NCI-H226 (cell line): ENCODE measurements around the gene EPB42.

Experiments
- DNase-seq: peaks from one replicate; pipeline ENCODE4 v3.0.0-alpha.2; 2015

The EPB42 gene

DNA sequence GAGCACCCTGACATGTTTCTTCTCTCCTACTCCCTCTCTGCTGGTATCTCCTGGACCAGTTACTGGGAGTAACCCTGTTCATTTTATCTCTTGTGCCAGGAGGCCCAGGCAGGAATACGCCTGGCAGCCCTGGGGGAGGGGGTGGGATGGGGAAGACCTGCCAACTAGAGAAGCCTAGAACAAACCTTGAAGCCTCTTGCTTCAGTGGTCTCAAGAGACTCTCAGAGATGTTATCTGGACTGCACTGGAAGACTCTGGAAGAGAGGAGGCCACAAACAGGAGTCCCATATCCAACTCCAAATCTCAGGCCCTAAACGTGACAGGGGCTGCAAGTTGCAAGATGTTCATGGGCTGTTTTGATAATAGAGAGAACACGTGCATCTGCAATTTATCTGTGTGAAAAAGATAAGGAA, at the start of gene EPB42:
Gene EPB42, minus strand, starts transcription at position 28 of the 413 bp plus-strand sequence. CDS start 193 bp downstream, outside the sequence.
- DNase-seq, result no peak

DNA sequence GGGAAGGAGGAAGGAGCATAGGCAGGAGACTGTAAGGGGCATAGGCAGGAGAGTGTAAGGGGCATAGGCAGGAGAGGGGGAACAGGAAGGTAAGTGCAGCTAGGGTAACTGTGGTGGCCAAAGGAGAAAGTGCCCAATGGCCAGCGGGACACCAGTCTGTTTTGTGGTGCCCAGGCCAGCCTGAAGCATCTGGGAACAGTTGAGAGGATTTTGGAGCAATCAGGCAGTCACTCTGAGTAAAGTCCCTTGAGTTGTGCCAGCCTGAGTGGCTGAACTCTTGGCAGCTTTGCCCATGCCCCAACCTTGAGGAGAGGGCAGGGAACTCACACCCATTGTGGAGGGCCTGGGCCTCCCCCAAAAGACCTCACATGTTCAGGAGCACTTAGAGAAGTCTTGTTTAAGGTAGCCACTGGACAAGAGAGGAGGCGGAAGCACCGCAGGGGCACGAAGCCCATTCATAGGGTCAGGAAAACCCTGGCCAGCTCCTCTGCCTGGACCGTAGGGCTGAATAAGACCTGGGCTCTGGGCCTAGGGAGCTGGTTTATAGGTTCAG, 49.4 kb upstream of the EPB42 start:
- DNase-seq, result no peak

DNA sequence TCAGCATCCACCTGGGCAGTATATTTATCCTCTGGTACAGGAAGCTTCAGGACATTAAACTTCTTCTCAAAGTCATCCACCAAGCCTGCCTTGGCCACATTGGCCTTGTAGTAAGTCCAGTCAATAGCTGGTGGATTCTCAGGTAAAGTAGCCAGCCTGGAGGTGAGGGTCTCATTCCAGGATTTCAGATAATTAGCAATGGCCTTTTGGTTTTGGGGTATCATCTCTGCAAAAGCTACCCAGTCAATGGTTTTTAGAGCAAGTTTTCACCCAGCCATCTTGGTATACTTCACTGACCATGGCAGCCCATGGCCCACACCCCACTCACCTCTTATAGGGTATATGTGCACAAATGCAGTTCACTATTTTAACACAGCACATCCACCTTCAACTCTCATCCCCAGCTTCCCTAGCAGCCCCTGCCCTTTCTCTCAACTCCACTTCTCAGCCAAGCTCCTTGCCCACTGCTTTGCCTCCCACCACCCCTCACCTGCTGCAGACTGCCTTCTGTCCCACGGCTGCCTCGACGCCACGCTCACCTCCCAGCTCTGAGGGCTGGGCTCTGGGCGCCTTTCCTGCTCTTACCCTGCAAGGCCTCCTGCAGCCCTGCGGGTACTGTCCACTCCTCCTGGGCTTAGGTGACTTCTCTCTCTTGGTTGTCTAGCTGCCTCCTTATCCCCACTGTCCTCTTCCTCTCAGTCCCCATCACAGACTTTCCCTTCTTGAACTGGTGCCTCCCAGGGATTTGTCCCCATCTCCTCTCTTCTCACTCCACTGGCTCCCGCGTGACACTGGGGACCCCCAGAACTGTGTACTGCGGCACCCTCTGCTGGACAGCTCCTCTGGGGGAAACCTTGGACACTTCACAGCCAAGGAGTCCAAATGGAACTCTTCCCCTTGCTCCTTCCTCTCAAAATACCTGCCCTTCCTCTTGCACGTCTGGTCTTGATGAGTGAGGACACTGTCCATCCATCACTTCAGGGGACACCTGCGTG, 47.6 kb upstream of the EPB42 start:
- no peak for DNase-seq

DNA sequence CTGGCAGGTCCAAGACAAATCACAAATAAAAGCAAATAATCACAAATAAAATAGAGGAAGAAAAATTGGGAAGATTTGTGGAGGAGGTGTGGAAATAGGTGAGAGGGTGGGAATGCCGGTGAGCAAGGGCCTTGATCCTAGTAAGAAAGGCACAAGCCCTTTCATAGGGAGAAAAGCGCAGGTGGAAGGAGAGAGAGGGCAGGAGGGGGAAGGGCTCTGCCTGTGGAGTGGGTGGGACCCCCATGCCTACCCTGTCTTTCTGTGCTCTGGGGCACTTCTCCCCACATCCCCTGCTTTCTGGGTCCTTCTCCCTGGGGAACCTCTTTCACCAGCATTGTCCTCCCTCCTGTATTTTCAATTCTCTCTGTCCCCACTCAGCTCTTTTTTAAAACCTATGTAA, 46.6 kb upstream of the EPB42 start:
- DNase-seq, result no peak

DNA sequence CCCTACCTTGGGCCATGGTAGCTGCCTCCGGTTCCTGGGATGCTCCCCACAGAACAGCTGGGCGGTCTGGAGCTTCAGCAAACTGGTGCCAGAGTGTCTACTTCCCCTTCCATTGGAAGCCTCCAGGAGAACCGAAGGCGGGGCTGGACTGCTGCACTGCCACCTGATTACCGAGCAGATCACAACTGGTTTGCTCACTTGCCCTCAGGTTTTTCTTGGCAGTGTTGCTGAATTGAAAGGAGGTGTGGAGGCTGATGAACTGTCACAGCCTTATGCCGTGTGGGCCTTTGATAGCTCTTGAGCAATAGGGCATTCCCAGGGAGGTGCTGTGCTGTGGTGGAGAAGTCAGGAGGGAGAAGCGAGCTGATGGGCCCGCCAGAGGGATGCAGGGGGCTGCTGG, 46.0 kb upstream of the EPB42 start, which contains the start of gene TGM5:
Gene TGM5, minus strand, starts transcription at position 95 of the 400 bp plus-strand sequence. Its CDS starts 79 bp downstream, at position 16.
- DNase-seq, result no peak

DNA sequence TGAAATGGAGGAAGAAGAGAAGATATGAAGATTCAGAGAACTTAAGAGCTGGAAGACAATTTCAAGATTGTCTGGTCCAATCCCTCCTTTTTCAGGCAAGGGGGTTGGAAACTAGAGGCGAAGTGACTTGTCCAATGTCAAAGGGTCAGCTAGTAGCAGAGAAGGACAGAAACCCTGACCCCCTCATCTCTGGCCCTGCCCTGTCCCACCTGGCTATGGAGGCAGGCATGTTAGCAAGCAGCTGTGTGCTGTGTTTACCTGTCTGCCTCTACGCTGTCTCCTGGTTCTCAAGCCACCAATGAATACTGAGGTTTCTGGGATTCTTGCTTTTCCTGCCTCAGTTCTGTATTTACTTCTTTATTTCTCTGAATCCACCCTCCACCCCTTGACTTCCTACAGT, 45.6 kb upstream of the EPB42 start:
- no peak for DNase-seq

DNA sequence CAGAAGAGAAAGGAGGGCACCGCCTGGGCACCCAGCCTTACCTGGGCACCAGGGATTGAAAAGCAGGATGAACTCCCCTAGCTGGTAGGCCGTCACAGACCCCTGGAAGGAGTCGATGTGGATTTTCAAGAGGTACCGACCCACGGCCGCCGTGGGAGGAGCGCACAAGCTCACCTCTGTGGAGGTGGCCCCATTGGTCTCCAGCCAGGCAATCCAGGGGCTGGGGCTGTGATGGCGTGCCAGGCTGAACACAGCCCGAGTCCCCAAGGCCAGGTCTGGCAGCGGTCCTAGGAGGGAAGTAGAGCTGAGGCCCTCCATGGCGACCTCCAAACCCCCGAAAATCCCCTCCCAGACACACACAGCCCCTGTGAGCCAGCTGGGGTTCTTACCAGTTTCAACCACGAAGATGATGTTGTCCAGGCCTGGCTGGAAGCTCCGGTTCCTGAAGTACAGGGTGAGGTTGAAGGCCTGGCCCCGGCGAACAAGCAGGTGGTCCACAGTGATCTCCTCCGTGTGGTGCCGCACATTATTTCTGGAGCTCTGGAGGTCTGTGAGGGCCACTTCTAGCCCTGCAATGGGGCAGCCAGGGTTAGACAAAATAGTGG, 39.3 kb upstream of the EPB42 start:
- DNase-seq, result no peak

DNA sequence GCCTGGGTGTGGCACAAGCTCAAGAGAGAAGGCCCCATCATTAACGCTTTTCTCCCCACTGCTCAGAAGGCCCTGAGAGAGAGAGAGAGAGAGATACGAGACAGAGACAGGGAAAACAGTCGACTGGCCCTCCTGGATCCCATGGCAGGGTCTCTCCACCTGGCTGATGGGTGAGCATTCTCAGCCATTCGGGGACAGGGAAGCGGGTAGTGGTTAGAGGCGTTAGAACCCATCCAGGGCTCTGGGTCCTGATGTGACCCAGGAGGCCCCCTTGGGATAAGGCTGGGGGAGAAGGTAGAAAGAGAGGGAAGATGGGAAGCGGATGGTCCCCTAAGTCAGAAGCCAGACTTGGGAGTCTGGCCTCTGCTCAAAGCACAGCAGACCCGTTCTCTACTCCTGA, 38.0 kb upstream of the EPB42 start:
- DNase-seq, result no peak

DNA sequence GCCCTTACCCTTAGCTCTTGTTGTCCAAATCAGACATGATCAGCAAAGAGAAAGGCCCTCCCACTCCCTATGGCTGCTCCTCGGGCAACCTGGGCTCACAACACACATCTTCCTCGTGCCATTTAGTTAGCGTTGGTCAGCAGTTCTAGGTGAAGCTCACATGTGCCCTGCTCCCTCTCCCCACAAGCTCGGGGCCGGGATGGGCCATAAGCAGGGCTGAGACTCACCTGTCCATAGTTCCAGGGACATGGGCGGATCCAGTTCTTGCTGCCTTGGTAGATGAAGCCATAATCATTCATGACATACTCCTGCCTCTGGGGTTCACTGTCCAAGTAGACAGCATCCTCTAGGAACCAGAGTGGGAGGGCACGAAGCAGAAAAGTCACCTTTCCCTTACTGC, 35.5 kb upstream of the EPB42 start:
- no peak for DNase-seq

DNA sequence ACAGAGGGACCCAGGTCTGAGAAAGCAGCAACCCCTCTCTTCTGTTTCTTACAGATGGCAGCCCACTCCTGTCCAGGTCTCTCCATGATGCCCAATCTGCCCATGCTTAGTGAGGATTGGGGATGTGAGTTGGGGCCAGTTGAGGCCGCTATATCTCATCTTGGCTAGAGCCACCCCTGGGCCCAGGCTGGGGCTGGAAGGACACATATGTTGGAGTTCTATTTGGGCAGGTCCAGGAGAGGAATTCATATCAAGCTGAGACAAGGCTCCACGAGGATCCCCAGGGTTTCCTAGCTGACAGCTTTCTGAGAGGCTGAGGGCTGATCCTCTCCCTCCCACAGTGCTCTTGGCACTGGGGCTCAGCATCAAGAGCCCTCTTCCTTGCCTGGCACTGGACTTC, 34.6 kb upstream of the EPB42 start:
- no peak for DNase-seq

DNA sequence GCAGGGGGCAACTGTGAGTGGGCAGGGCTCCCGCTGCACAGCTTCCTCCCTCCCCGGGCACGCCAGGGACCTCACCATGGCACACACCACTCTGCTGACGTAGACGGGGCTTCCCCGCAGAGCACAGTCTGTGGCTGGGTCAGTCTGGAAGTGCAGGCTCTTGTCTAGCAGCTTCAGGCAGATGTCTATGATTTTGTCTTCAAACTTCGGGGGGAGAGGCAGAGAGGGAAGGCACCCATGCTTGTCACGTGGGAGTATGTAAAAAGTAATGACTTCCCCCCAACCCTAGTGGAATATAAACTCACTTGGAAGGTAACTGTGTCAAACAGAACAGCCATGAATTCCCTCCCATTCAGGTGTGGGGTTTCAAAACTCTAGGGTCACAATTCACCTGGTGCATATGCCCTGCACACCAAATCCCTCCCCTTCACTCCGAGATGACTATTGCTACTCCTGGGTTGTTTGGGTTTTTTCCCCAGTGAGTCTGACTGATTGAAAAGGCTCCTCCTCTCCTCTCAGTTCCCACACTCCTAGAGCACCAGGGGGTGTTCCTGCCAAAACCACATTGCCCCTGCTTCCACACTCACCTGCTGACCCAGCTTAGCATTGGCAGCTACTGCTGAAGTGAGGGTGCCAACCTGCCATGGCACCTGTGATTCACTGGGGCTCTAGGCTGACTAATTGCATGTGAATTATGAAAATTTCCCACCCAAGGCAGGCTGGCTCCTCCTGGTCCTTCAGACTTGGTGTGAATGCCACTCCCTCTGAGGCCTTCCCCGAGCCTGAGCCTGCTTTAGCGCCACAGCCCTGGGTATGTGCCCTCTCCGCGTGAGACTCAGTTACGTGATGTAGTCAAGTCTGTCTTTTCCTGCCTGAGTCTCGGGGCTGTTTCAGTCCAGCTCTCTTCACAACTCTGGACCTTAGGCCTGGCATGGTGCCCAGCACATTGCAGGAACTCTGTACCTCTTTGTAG, 32.9 kb upstream of the EPB42 start:
- DNase-seq, result peak; percentile 74

DNA sequence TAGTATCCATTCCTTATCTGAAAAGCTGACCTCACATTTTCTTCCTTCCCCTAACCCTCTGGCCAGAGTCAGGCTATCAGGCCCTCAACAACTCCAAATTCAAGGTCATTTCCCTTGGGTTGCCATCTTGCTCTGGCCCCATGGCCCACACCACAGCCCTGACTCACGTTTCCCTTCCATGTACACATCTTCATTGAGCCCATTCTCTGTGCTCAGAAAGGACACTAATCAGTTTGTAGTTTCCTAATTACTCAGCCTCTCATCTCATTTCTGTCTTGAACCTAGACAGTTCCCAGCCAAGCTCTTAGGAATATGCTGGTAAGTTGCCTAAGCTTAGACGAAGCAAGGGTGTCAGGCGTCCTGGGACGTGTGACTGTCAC, 31.0 kb upstream of the EPB42 start:
- no peak for DNase-seq

DNA sequence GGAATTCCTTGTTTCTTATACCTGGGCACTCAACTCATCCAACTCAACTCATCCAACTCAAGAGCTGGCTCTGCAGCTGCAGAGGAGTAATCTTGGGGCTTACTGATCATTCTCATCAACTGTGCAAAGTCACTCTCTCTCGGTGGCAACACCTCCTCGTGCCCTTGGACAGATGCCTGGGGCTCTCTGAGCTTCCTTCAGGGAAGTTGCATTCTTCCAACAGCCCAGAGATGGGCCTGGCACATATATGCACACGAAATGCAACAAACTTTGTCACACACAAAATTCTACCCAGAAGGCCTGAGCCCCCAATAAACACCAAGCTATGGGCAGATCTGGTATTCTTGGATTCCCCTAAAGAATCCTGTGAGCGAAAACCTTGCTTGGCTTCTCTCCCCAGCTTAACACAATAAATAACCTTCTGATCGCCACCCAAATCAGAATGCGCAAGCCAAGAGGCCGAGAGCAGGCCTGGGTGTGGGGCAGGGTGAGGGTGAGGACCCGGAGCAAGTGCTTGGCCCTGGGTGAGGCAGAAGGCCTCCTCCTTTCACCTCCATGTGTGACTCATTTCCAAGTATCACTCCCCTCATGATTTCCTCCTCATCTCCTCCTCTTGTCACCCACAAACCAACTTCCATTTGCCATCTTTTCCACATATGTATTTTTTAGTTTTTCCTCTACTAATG, 30.5 kb upstream of the EPB42 start:
- DNase-seq, result no peak

DNA sequence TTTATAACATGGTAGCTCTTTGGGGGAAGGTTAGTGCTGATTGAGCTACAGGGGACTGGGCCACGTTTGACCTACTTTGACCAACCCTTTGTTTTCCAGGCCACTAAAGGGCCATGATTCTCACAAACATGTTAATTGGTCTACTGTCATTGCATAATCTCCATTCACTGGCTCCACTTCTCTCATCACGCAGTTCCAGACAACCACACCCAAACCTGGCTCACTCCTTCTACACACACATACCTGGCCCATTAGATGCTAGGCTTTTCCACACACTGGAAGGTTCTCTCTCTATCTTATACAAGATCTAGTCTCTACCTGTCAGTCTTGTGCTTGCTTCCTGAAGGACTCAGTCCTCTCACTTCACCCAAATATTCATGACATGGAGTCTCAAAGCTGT, 30.0 kb upstream of the EPB42 start:
- no peak for DNase-seq

DNA sequence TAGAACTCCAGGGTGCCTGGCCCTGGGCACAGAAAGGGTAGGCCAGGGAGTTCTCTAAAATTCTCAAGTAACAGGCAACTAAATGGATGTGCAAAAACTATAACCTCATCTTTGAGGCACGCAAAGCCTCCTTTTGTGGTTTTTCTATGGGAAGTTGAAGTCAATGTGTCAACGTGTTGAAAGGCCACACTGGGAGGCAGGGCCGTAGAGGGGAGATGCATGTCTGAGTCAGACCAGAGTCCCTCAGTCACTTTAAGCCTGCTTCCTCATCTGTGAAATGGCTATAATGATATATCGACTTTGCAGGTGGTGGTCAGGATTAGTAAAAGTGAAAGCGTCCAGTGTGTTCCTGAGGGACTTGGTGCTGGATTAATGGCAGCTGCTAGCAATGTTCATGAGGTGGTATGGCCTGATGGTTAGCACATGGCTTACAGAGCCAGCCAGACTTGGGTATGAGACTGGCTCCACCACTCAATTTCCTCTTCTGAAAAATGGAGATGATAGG, 28.9 kb upstream of the EPB42 start:
- peak; percentile 21 for DNase-seq

DNA sequence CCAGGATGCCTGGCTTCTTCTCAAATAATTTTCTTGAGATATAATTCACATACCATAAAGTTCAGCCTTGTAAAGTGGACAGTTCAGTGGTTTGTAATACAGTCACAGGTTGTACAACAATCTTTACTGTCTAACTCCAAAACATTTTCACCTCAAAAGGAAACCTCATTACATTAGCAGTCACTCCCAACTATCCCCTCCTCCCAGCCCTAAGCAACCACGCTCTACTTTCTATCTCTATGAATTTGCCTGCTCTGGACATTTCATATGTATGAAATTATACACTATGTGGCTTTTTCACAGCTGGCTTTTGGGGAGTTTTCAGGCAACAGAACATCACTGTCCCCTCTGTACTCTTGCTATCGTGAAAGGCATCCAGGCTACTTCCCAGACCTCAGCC, 28.4 kb upstream of the EPB42 start:
- DNase-seq, result no peak

DNA sequence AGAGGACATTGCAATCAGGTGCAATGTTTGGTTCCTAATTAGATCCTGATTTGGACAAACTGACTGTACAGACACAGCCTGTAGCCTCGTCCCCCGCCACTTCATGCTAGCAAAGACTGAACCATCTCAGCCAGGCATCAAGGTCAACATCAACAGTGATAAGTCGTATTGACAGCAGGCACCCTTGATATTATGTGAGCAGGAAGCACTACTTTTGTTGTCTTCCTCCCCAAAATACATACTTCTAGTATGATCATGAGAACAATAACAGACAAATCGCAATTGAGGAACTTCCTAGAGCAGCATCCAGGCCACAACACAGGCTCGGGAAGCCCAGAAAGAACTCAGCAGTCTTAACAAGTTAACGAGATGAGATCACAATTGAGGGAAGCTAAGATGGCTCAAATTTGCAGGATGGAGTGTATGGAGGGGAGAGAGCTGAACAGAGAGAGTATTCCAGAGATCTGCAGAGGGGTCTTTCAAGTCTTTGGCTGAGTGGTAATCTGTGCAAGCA, 25.5 kb upstream of the EPB42 start:
- no peak for DNase-seq

DNA sequence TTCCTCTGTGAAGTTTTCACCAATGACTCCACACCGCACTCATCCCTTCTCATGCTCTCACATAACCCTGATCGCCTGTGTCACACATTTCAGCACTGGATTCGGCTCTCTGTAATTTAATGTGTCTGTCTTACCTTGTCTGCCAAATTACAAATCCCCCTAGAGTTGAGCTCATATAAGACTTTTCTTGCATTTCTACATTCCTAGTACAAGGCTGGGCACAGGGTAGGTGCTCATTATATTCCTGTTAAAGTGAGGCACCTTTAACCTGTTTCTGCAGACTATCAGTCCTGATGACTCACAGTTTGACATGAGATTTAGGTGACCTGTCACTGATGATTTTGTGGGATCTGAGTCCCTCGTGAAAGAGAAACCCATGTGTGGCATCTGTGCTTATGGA, 23.3 kb upstream of the EPB42 start:
- no peak for DNase-seq

DNA sequence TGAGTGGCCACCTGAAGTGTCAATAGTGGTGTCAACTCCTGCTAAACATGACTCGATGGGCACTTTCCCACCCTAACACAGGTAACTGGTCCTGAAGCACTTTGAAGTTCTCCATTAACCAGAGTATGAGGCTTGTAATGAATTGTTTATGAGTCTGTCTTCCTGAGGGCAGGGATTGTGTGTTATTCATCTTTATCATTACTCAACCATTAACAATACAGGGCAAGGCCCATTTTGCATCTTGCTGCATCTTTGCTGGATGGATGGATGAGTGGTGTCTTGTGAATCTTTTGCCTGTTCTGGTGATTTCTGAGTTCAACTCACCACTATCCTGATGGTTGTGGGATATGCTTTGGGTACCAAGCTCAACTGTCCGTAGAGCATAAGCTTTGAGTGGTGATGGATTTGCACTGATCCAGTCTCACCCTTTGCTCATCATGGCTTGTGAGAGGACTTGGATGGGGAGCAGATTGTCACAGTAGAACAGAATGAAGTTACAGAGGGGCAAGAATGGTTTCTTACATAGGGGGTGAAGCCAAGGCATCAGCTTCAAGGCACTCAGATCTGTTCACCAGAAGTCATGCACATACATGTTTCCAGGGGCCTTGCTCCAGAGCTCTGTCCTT, 22.3 kb upstream of the EPB42 start:
- DNase-seq, result no peak

DNA sequence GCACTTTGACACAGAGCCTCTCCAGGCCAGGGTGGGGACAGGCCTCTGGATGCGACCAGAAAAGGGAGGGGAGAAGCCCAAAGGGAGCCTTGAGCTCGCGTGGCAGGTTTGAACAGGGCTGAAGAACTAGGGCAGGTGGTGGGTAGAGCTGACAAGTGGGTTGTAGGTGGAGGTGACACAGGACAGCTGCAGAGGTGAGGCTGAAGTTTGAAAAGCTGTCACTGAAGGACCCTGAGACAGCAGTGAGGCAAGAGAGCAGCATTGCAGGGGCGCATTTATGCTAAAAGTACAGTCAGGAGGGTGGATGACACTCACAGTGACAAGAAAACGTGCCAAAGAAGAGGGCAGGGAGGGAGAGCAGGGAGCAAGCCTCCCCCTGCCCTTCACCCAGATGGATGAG, 21.8 kb upstream of the EPB42 start:
- no peak for DNase-seq

DNA sequence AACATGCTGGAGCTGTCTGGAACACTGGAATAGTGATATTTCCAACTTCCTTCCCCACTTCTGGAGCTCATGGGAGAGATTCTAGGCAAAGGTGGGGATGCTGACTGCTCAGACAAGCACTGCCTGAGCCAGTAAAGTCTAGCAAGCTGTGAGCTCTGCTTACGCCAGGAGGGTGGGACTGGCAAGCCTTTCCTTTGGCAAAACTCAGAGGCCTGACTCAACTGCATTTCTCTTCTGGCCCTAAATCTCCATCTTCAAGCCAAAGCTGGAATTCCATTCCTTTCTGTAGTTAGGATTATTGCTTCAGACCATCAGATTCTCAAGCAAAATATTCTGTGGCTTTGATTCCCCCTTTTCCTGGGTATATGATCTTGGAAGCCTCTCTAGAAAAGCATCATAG, 20.3 kb upstream of the EPB42 start:
- DNase-seq, result no peak
